ENCODE measurements around the gene ITPKC. TPM values are rescaled to one million over a fixed set of nuclear protein-coding genes. Genes with fewer than 3 reads are reported as not detected.

Gene ITPKC
- total RNA-seq, 2 donors from 2014 or later: 8.3 to 9.4 TPM

GRCh38 chr19:40742477-40742876 lies 25.6 kb downstream of the ITPKC start:
- DNase-seq (ENCODE audit: low spot score in 2 of 2): no peak
- no peak overlapping the region for H3K27ac Mint-ChIP-seq
- no peak for ATAC-seq

GRCh38 chr19:40742886-40743285 lies 26.0 kb downstream of the ITPKC start:
- Mint-ChIP-seq H3K9me3 (no peaks in the 10 kb centered on the region), H3K27ac (no peak overlapping the region), H3K36me3 (no peaks in the 10 kb centered on the region)
- no peak for DNase-seq (ENCODE audit: low spot score in 2 of 2)
- ATAC-seq: no peak

More at GRCh38 chr19:40742477-40742876, 25.6 kb downstream of the ITPKC start:
- H3K36me3 Mint-ChIP-seq: no peaks in the 10 kb centered on the region
- H3K9me3 Mint-ChIP-seq: no peaks in the 10 kb centered on the region

GRCh38 chr19:40743926-40744325 lies 27.0 kb downstream of the ITPKC start:
- no peak for ATAC-seq
- no peaks in the 10 kb centered on the region for H3K36me3 Mint-ChIP-seq

GRCh38 chr19:40744554-40745401 lies 27.9 kb downstream of the ITPKC start:
- peaks cover 2 to 4% of the 10 kb centered on the region in 2 donors for H3K36me3 Mint-ChIP-seq
- peak overlapping the region in 1 of 2 donors; percentile 72 for H3K27ac Mint-ChIP-seq
- DNase-seq (ENCODE audit: low spot score in 2 of 2) (no peak), ATAC-seq (peak; percentile 42 to 55)
- H3K9me3 Mint-ChIP-seq: no peaks in the 10 kb centered on the region

More at GRCh38 chr19:40743926-40744325, 27.0 kb downstream of the ITPKC start:
- peak overlapping the region in 1 of 2 donors; percentile 47 for H3K27ac Mint-ChIP-seq
- DNase-seq (ENCODE audit: low spot score in 2 of 2): no peak
- no peaks in the 10 kb centered on the region for H3K9me3 Mint-ChIP-seq

GRCh38 chr19:40745402-40745780 lies 28.5 kb downstream of the ITPKC start:
- Mint-ChIP-seq H3K36me3 (peaks cover 8 to 9% of the 10 kb centered on the region in 2 donors), H3K9me3 (no peaks in the 10 kb centered on the region), H3K27ac (no peak overlapping the region)
- no peak for ATAC-seq
- no peak for DNase-seq (ENCODE audit: low spot score in 2 of 2)

GRCh38 chr19:40747536-40747935 lies 30.6 kb downstream of the ITPKC start:
- peaks cover 24 to 25% of the 10 kb centered on the region in 2 donors for H3K36me3 Mint-ChIP-seq
- ATAC-seq: no peak
- no peaks in the 10 kb centered on the region for H3K9me3 Mint-ChIP-seq
- no peak for DNase-seq (ENCODE audit: low spot score in 2 of 2)
- H3K27ac Mint-ChIP-seq: no peak overlapping the region

- Mint-ChIP-seq H3K9me3 (no peaks in the 10 kb centered on the region), H3K36me3 (peaks cover 36 to 39% of the 10 kb centered on the region in 2 donors), H3K27ac (peak within 1 kb of the TSS; percentile 96 to 100)
- DNase-seq (ENCODE audit: low spot score in 2 of 2): peak; percentile 98 to 100
- ATAC-seq: peak; percentile 88 to 90
Measured at GRCh38 chr19:40750058-40750873, 33.4 kb downstream of the ITPKC start, which contains the start of gene ACTMAP. Gene ACTMAP, minus strand, starts transcription at chr19:40750477. Its CDS starts 674 bp downstream, at chr19:40749803.

GRCh38 chr19:40750874-40751537 lies 34.1 kb downstream of the ITPKC start, which contains the start of gene SNRPA:
Gene SNRPA, plus strand, starts transcription at chr19:40751203. Its CDS starts 206 bp downstream, at chr19:40751409.
- H3K27ac Mint-ChIP-seq: peak within 1 kb of the TSS; percentile 96 to 100
- DNase-seq (ENCODE audit: low spot score in 2 of 2) (peak; percentile 94 to 99), ATAC-seq (peak; percentile 78)
- H3K36me3 Mint-ChIP-seq: peaks cover 42 to 45% of the 10 kb centered on the region in 2 donors
- no peaks in the 10 kb centered on the region for H3K9me3 Mint-ChIP-seq

GRCh38 chr19:40752257-40752781 lies 35.4 kb downstream of the ITPKC start:
- ATAC-seq (no peak), DNase-seq (ENCODE audit: low spot score in 2 of 2) (no peak)
- Mint-ChIP-seq H3K9me3 (no peaks in the 10 kb centered on the region), H3K36me3 (peaks cover 54 to 55% of the 10 kb centered on the region in 2 donors), H3K27ac (peak overlapping the region; percentile 96 to 100)

- DNase-seq (ENCODE audit: low spot score in 2 of 2) (peak in 1 of 2 donors; percentile 55), ATAC-seq (peak in 1 of 2 donors; percentile 13)
- Mint-ChIP-seq H3K9me3 (no peaks in the 10 kb centered on the region), H3K27ac (peak overlapping the region; percentile 85 to 87), H3K36me3 (peaks cover 57 to 63% of the 10 kb centered on the region in 2 donors)
Measured at GRCh38 chr19:40754611-40755247, 37.8 kb downstream of the ITPKC start.

GRCh38 chr19:40755248-40755624 lies 38.3 kb downstream of the ITPKC start:
- Mint-ChIP-seq H3K36me3 (peaks cover 52 to 63% of the 10 kb centered on the region in 2 donors), H3K9me3 (no peaks in the 10 kb centered on the region), H3K27ac (peak overlapping the region; percentile 87 to 94)
- ATAC-seq (no peak), DNase-seq (ENCODE audit: low spot score in 2 of 2) (no peak)

GRCh38 chr19:40755791-40756190 lies 38.9 kb downstream of the ITPKC start:
- Mint-ChIP-seq H3K27ac (peak overlapping the region; percentile 87 to 94), H3K9me3 (no peaks in the 10 kb centered on the region), H3K36me3 (peaks cover 53 to 68% of the 10 kb centered on the region in 2 donors)
- DNase-seq (ENCODE audit: low spot score in 2 of 2): no peak
- no peak for ATAC-seq

GRCh38 chr19:40756502-40757110 lies 39.7 kb downstream of the ITPKC start:
- no peak for DNase-seq (ENCODE audit: low spot score in 2 of 2)
- no peaks in the 10 kb centered on the region for H3K9me3 Mint-ChIP-seq
- H3K27ac Mint-ChIP-seq: peak overlapping the region; percentile 32 to 87
- ATAC-seq: peak in 1 of 2 donors; percentile 44
- peaks cover 49 to 66% of the 10 kb centered on the region in 2 donors for H3K36me3 Mint-ChIP-seq

- Mint-ChIP-seq H3K9me3 (no peaks in the 10 kb centered on the region), H3K36me3 (peaks cover 49 to 70% of the 10 kb centered on the region in 2 donors), H3K27ac (no peak overlapping the region)
- ATAC-seq (no peak), DNase-seq (ENCODE audit: low spot score in 2 of 2) (no peak)
Measured at GRCh38 chr19:40758491-40758890, 41.6 kb downstream of the ITPKC start.

GRCh38 chr19:40759352-40759751 lies 42.4 kb downstream of the ITPKC start:
- Mint-ChIP-seq H3K9me3 (no peaks in the 10 kb centered on the region), H3K27ac (peak overlapping the region in 1 of 2 donors; percentile 34), H3K36me3 (peaks cover 54 to 75% of the 10 kb centered on the region in 2 donors)
- DNase-seq (ENCODE audit: low spot score in 2 of 2) (no peak), ATAC-seq (no peak)
